GM06990 (cell line): ENCODE results near the gene PRSS57.

Experiments
- DNase-seq: peaks from one replicate; pipeline ENCODE4 v3.0.0-alpha.2; 2011; ENCODE audit not compliant: insufficient read length; ENCODE audit errors: extremely low read depth
- H3K27me3 ChIP-seq: replicated peaks from 2 replicates; pipeline ENCODE4 v1.6.0; 2011; ENCODE audit warnings: low read length; ENCODE audit not compliant: control insufficient read depth, insufficient read depth
- H3K36me3 ChIP-seq: 2 replicates; pipeline ENCODE4 v1.5.1; 2011; ENCODE audit warnings: low read length; ENCODE audit not compliant: control insufficient read depth, insufficient read depth
- H3K4me3 ChIP-seq: replicated peaks from 2 replicates; pipeline ENCODE4 v1.5.1; 2011; ENCODE audit warnings: low read depth, mild to moderate bottlenecking, control low read depth, low read length
- TF ChIP-seq, protein P1 (sequence below): IDR thresholded peaks from 2 replicates; pipeline ENCODE4 v1.5.1; 2011; ENCODE audit warnings: low read length, control low read depth, mild to moderate bottlenecking, inconsistent platforms; ENCODE audit not compliant: insufficient read depth, poor library complexity, severe bottlenecking

Gene PRSS57

DNA sequence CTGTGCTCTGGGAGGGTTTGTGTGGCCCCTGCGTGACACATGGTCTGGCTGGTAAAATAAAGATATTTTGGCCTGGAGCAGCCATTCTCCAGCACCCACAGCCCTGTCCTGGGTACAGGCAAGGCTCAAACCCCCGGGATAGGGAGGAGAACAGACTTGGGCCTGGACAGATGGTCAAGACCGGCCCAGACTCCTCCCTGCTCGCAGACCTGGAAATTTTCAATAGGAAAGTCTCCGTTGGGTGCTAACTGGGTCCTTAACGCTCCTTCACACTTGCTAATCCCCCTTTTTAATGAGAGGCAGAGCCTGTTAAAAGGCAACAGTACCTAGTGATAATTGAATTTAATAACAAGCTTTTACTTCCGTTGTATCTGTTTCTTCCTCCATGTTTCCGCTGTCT lies 16.0 kb upstream of the PRSS57 start:
- Histone ChIP-seq H3K27me3 (no peaks in the 10 kb centered on the region; the same call in none of the 2 replicates), H3K4me3 (no peak overlapping the region), H3K36me3 (no peaks in the 10 kb centered on the region)
- no peak for DNase-seq
- TF ChIP-seq, protein P1, sequence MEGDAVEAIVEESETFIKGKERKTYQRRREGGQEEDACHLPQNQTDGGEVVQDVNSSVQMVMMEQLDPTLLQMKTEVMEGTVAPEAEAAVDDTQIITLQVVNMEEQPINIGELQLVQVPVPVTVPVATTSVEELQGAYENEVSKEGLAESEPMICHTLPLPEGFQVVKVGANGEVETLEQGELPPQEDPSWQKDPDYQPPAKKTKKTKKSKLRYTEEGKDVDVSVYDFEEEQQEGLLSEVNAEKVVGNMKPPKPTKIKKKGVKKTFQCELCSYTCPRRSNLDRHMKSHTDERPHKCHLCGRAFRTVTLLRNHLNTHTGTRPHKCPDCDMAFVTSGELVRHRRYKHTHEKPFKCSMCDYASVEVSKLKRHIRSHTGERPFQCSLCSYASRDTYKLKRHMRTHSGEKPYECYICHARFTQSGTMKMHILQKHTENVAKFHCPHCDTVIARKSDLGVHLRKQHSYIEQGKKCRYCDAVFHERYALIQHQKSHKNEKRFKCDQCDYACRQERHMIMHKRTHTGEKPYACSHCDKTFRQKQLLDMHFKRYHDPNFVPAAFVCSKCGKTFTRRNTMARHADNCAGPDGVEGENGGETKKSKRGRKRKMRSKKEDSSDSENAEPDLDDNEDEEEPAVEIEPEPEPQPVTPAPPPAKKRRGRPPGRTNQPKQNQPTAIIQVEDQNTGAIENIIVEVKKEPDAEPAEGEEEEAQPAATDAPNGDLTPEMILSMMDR = no peak

DNA sequence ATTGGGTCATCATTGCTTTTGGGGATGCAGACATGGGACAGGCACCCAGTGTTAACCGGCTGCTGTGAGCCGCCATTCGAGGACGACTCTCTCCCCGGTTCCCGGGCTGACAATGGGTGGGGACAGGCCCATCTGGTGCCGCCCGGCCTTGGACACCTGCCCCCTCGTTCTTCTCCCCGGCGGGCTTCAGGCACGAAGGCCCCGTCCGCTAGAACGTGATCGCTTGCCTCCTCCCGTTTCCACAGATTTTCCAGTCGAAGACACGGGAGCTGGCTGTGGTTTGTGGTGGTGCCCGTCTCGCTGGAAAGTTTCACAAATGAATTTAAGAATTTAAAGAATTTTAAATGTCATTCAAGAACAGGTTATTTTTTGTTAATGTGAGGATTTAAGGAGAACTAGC lies 15.5 kb upstream of the PRSS57 start:
- Histone ChIP-seq H3K36me3 (no peaks in the 10 kb centered on the region), H3K27me3 (no peaks in the 10 kb centered on the region; the same call in none of the 2 replicates), H3K4me3 (no peak overlapping the region)
- no peak for DNase-seq
- TF ChIP-seq, protein P1 = no peak

DNA sequence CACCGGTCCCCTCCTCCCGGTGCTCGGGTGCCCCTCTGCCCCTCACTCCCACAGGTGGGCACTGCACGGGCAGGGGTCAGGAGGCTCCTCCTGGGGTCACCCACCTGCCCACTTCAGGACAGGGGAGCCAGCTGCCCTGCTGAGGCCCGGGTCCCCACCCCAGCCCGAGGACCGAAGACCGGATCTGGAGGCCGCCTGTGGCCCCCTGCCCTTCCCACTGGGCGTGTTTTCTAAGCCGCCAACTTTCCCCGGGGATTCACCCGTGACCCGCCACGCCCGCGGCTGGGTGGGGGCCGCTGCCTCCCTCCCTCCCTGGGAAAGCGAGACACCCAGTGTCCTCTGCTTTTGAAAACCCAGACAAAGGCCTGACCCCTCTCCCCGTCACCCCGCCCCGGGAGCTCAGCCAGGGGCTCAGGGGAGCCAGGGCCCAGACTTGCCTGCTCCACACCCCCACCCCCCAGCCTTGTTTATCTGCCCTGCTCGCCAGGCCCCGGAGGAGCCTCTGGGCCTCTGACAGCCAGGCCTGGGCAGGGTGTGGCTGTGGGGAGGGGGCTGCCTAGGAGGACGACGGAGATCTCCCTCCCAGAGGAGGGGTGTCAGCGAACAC lies 14.8 kb upstream of the PRSS57 start:
- no peak overlapping the region for H3K4me3 ChIP-seq
- TF ChIP-seq, protein P1 = no peak
- H3K27me3 ChIP-seq = no peaks in the 10 kb centered on the region; the same call in none of the 2 replicates
- no peaks in the 10 kb centered on the region for H3K36me3 ChIP-seq
- DNase-seq = no peak

DNA sequence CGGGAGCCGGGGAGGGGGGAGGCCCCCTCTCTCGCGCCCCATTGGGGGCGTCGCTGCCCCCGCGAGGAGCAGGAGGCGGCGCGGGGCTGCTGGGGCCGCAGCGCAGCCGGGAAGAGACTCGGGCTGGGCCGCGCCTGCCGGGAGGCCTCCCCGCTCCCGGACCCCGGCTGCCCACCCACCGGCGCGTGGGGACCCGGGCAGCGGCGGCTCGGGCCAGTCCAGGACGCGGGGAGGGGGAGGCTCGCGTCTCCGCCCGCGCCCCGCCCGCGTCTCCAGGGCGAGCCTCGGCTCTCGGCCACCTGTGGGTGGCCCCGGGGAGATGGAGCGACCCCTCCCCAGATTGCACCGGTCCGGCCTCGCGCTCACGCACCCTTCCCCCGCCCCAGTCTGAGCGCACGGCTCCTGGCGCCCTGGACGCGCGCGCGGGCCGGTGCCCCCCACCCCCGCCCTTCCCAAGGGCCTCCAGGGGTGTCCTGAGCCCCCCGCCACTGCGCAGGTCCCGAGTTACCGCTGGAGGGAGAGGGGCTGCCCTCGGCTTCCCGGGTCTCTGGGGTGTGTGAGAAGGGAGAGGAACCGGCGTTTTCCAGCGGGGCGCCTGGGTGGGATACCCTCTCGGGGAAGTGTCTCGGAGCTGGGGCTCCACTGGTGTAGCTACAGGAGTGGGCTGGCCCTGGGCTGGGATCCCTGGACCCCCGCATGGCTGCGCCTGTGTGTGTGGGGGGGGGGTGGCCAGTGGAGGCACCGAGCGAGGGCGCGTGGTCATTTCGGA lies 14.1 kb upstream of the PRSS57 start:
- H3K4me3 ChIP-seq = no peak overlapping the region
- no peak for DNase-seq
- H3K27me3 ChIP-seq = no peaks in the 10 kb centered on the region; the same call in none of the 2 replicates
- H3K36me3 ChIP-seq = no peaks in the 10 kb centered on the region
- TF ChIP-seq, protein P1 = no peak

DNA sequence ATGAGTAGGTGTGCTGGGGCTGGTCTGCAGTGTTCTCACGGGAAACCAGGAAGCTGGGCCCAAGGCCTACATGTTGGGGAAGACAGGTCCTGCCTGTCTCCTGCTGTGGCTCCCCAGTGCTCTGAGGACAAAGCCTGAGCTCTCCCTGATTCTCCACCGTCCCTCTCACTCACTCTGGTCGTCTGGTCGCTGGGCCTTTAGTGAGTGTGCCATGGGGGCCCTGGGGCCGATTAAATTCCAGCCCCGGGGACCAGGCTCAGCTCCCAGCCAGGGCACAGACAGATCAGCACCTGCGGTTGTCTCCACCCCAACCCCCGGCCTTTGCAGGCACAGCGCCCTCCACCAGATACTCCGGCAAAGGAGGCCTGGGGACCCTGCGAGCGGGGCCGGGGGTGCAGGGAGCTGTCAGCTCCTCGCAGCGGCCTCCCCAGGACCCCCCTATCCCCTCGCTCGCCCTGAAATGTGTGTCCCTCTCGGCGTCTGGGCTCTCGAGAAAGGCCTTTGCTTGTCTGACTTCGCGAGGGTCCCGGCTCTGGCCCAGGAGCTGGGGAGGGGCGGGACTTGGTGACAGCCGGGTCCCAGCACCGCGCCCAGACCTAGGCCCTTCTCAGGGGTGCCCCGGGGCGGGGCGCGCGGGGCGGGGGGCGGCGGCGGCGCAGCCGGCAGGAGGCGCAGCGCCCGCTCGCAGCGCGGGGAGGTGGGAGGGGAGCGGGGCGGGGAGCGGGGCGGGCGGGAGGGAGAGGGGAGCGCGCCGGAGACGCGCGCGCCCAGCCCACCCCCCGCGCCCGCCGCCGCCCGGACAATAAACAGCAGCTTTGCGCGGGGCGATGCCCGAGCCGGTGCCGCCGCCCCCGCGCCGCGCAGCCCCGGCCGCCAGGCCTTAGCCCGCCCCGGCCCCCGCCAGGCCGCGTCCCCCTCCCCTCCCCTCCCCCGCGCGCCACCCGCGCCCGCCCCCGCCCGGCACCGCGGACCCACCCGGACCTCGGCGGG lies 13.2 kb upstream of the PRSS57 start, which contains the start of gene PALM:
Gene PALM (plus strand): TSS at position 782 of the 990 bp plus-strand sequence. CDS start 212 bp downstream, outside the sequence.
- no peak for DNase-seq
- Histone ChIP-seq H3K27me3 (no peaks in the 10 kb centered on the region; the same call in none of the 2 replicates), H3K4me3 (no peak within 1 kb of the TSS), H3K36me3 (no peaks in the 10 kb centered on the region)
- TF ChIP-seq, protein P1 = no peak
